WTC11 (cell line): Measurements from ENCODE around the gene HLF. TPM values are rescaled to one million over a fixed set of nuclear protein-coding genes. Genes with fewer than 3 reads are reported as not detected.

Experiments
- ATAC-seq: fragments of 200-7000 bp; cut with Tn5 transposase; 2 replicates; pipeline ENCODE4 v1.10.0; 2021; ENCODE audit warnings: mild to moderate bottlenecking, moderate library complexity
- CTCF ChIA-PET: fragments of 300-600 bp; sonication (Branson Sonifier 250); formaldehyde crosslinking; loops from one replicate; lab custom pipeline; 2021; ENCODE audit warnings: antibody characterized with exemption; lab: Charles Lee
- POLR2A ChIA-PET: fragments of 350-600 bp; sonication (Branson Sonifier 250); formaldehyde crosslinking; loops from one replicate; lab custom pipeline; 2021; ENCODE audit warnings: antibody characterized with exemption; lab: Charles Lee
- DNase-seq: peaks from one replicate; pipeline ENCODE4 v3.0.0; 2021; ENCODE audit warnings: low spot score
- H3K27ac Mint-ChIP-seq: 2 replicates; pipeline ENCODE4 v1.8.0; 2021; ENCODE audit warnings: mixed read lengths
- H3K27me3 Mint-ChIP-seq: 2 replicates; pipeline ENCODE4 v1.8.0; 2021; ENCODE audit warnings: low read depth, mild to moderate bottlenecking, moderate library complexity, mixed read lengths
- H3K36me3 Mint-ChIP-seq: 2 replicates; pipeline ENCODE4 v1.8.0; 2021; ENCODE audit warnings: mixed read lengths
- H3K4me1 Mint-ChIP-seq: 2 replicates; pipeline ENCODE4 v1.8.0; 2022; ENCODE audit warnings: mixed read lengths
- H3K4me3 Mint-ChIP-seq: 2 replicates; pipeline ENCODE4 v1.8.0; 2021; ENCODE audit warnings: mild to moderate bottlenecking, moderate library complexity, mixed read lengths
- H3K9me3 Mint-ChIP-seq: 2 replicates; pipeline ENCODE4 v1.8.0; 2021; ENCODE audit warnings: mixed read lengths
- AR ChIP-seq: fragments of 250-450 bp; sonication (Bioruptor Pico); IDR thresholded peaks from 2 replicates; pipeline ENCODE4 v1.9.0; 2021; ENCODE audit warnings: mild to moderate bottlenecking
- CTCF ChIP-seq: fragments of 200-600 bp; IDR thresholded peaks from 2 replicates; pipeline ENCODE4 v1.8.0; 2022; ENCODE audit warnings: antibody characterized with exemption
- ETV6 ChIP-seq: sonication (generic); formaldehyde crosslinking; IDR thresholded peaks from 2 replicates; pipeline ENCODE4 v1.8.1; 2022; ENCODE audit warnings: mild to moderate bottlenecking, missing genetic modification reagents
- FOXP1 ChIP-seq: sonication (generic); formaldehyde crosslinking; IDR thresholded peaks from 2 replicates; pipeline ENCODE4 v1.8.0; 2022; ENCODE audit warnings: missing genetic modification reagents, mild to moderate bottlenecking, moderate library complexity, borderline replicate concordance
- GABPB1 ChIP-seq: sonication (generic); formaldehyde crosslinking; IDR thresholded peaks from 2 replicates; pipeline ENCODE4 v1.8.1; 2023; ENCODE audit warnings: mild to moderate bottlenecking, missing genetic modification reagents
- IRF1 ChIP-seq: sonication (generic); formaldehyde crosslinking; IDR thresholded peaks from 2 replicates; pipeline ENCODE4 v1.8.0; 2023; ENCODE audit warnings: missing genetic modification reagents
- KAT7 ChIP-seq: sonication (generic); formaldehyde crosslinking; IDR thresholded peaks from 2 replicates; pipeline ENCODE4 v1.8.1; 2023; ENCODE audit warnings: missing genetic modification reagents, mild to moderate bottlenecking, borderline replicate concordance
- NFYB ChIP-seq: sonication (generic); formaldehyde crosslinking; conservative IDR thresholded peaks from 2 replicates; pipeline ENCODE4 v1.8.0; 2022; ENCODE audit warnings: low read depth, missing genetic modification reagents
- NR1H2 ChIP-seq: sonication (generic); formaldehyde crosslinking; IDR thresholded peaks from 2 replicates; pipeline ENCODE4 v1.9.0; 2021; ENCODE audit warnings: mild to moderate bottlenecking, moderate library complexity, missing genetic modification reagents
- NR3C1 ChIP-seq: sonication (generic); formaldehyde crosslinking; conservative IDR thresholded peaks from 2 replicates; pipeline ENCODE4 v1.8.1; 2023; ENCODE audit warnings: low read depth, mild to moderate bottlenecking, missing genetic modification reagents
- SMAD3 ChIP-seq: sonication (generic); formaldehyde crosslinking; IDR thresholded peaks from 2 replicates; pipeline ENCODE4 v1.8.0; 2022; ENCODE audit warnings: missing genetic modification reagents, mild to moderate bottlenecking, borderline replicate concordance
- SP1 ChIP-seq: sonication (generic); formaldehyde crosslinking; conservative IDR thresholded peaks from 2 replicates; pipeline ENCODE4 v1.8.1; 2022; ENCODE audit warnings: missing genetic modification reagents
- TEAD1 ChIP-seq: sonication (generic); formaldehyde crosslinking; IDR thresholded peaks from 2 replicates; pipeline ENCODE4 v1.8.0; 2022; ENCODE audit warnings: mild to moderate bottlenecking, missing genetic modification reagents
- USF2 ChIP-seq: sonication (generic); formaldehyde crosslinking; IDR thresholded peaks from 2 replicates; pipeline ENCODE4 v1.8.1; 2023; ENCODE audit warnings: mild to moderate bottlenecking, missing genetic modification reagents, moderate library complexity
- ZNF281 ChIP-seq: sonication (generic); formaldehyde crosslinking; IDR thresholded peaks from 2 replicates; pipeline ENCODE4 v1.8.0; 2023; ENCODE audit warnings: mild to moderate bottlenecking, missing genetic modification reagents
- ZNF532 ChIP-seq: fragments of 250-450 bp; sonication (Bioruptor Pico); IDR thresholded peaks from 2 replicates; pipeline ENCODE4 v1.9.0; 2021; ENCODE audit warnings: mild to moderate bottlenecking, borderline replicate concordance
- total RNA-seq: library from RNA; stranded (reverse); gene quantifications from 3 replicates; pipeline ENCODE4 v1.2.3, GENCODE V29; 2021

Gene HLF
- total RNA-seq, 1 experiment from 2014 or later = 0.31 TPM

GRCh38 chr17:55296171-55296695 is 31.5 kb downstream of the HLF start:
- Mint-ChIP-seq H3K9me3 (peaks cover 9% of the 10 kb centered on the region), H3K27ac (no peak overlapping the region), H3K27me3 (no peaks in the 10 kb centered on the region; the same call in none of the 2 replicates), H3K4me3 (no peak overlapping the region), H3K36me3 (no peaks in the 10 kb centered on the region), H3K4me1 (no peaks in the 10 kb centered on the region)
- ChIA-PET CTCF (interaction anchor here (0.6 to 2.2 kb wide), 17 partner anchors 8 to 306 kb away, joined by 3 to 12 read pairs (median 4); no protein-coding TSS in a partner anchor), POLR2A (interaction anchor here (0.7 kb wide), 1 partner anchor 363 kb away, joined by 3 read pairs; no protein-coding TSS in a partner anchor)
- ATAC-seq = no peak
- no peak for DNase-seq
- TF ChIP-seq ZNF281 (CRISPR knock-in tag) = no peak
- no peak for TF ChIP-seq IRF1 (CRISPR knock-in tag)
- no peak for TF ChIP-seq NR1H2 (CRISPR knock-in tag)
- no peak for TF ChIP-seq ETV6
- no peak for TF ChIP-seq FOXP1 (CRISPR knock-in tag)
- TF ChIP-seq GABPB1 = no peak
- no peak for TF ChIP-seq NFYB (CRISPR knock-in tag)
- no peak for TF ChIP-seq SP1 (CRISPR knock-in tag)
- TF ChIP-seq TEAD1 (CRISPR knock-in tag) = no peak
- TF ChIP-seq ZNF532 = no peak
- no peak for TF ChIP-seq AR (CRISPR knock-in tag)
- TF ChIP-seq SMAD3 (CRISPR knock-in tag) = no peak
- no peak for TF ChIP-seq CTCF
- no peak for TF ChIP-seq KAT7 (CRISPR knock-in tag)
- TF ChIP-seq USF2 (CRISPR knock-in tag) = no peak
- TF ChIP-seq NR3C1 (CRISPR knock-in tag) = no peak
